PC-9 (cell line): Measurements from ENCODE around the gene MRGPRX3.

Experiments used
- CTCF ChIP-seq: fragments of 200-600 bp; sonication (generic); conservative IDR thresholded peaks from 2 replicates; pipeline ENCODE4 v1.6.1; 2017; ENCODE audit warnings: mixed run types, antibody characterized with exemption, mild to moderate bottlenecking, moderate library complexity
- EZH2 ChIP-seq: fragments of 200-600 bp; sonication (generic); IDR thresholded peaks from 2 replicates; pipeline ENCODE4 v1.8.0; 2017; ENCODE audit warnings: antibody characterized with exemption, low read depth

GRCh38 chr11:18105086-18105801, 27.1 kb upstream of the MRGPRX3 start:
- TF ChIP-seq EZH2 (no peak), CTCF (no peak)
